Suppressor macrophage treated with lipopolysaccharide for 1 hour (primary cell): ENCODE results near the gene LRP8.
A peak's percentile ranks its signal among the peaks of the same experiment; 100 is the strongest.

Source experiments
- DNase-seq, 3 donors: peaks; one replicate each; pipeline ENCODE4 v3.0.0-alpha.2; 2020 to 2022

The LRP8 gene

GRCh38 chr1:53279296-53280200 is 48.3 kb downstream of the LRP8 start:
- DNase-seq = no peak

- DNase-seq = peak; percentile 54 to 73 (median 65)
These were observed 49.6 kb downstream of the LRP8 start for GRCh38 chr1:53278298-53278725.

GRCh38 chr1:53277326-53277725 is 50.5 kb downstream of the LRP8 start:
- no peak for DNase-seq

- no peak for DNase-seq
These were observed 51.0 kb downstream of the LRP8 start for GRCh38 chr1:53276902-53277281.

GRCh38 chr1:53276153-53276901 is 51.5 kb downstream of the LRP8 start:
- no peak for DNase-seq

GRCh38 chr1:53275566-53275965 is 52.3 kb downstream of the LRP8 start:
- no peak for DNase-seq

GRCh38 chr1:53274541-53275185 is 53.2 kb downstream of the LRP8 start:
- no peak for DNase-seq

GRCh38 chr1:53274026-53274425 is 53.8 kb downstream of the LRP8 start:
- no peak for DNase-seq

- DNase-seq = no peak
These were observed 54.3 kb downstream of the LRP8 start for GRCh38 chr1:53273526-53273925.

GRCh38 chr1:53272349-53272748 is 55.5 kb downstream of the LRP8 start:
- DNase-seq = no peak

GRCh38 chr1:53271446-53272090 is 56.3 kb downstream of the LRP8 start:
- DNase-seq = no peak

- no peak for DNase-seq
These were observed 57.0 kb downstream of the LRP8 start for GRCh38 chr1:53270873-53271272.

- peak in 2 of 3 donors; percentile 5 to 18 for DNase-seq
These were observed 57.8 kb downstream of the LRP8 start for GRCh38 chr1:53270107-53270506.

- DNase-seq = no peak
These were observed 60.1 kb downstream of the LRP8 start for GRCh38 chr1:53267761-53268160.

- DNase-seq = peak in 1 of 3 donors; percentile 3
These were observed 61.8 kb downstream of the LRP8 start for GRCh38 chr1:53266038-53266437.

GRCh38 chr1:53265581-53265980 is 62.3 kb downstream of the LRP8 start:
- no peak for DNase-seq

- DNase-seq = no peak
These were observed 63.8 kb downstream of the LRP8 start for GRCh38 chr1:53264048-53264447.

GRCh38 chr1:53262000-53262399 is 65.9 kb downstream of the LRP8 start:
- no peak for DNase-seq

GRCh38 chr1:53260631-53261247 is 67.1 kb downstream of the LRP8 start:
- DNase-seq = no peak

GRCh38 chr1:53259932-53260331 is 67.9 kb downstream of the LRP8 start:
- no peak for DNase-seq

- DNase-seq = no peak
These were observed 69.7 kb downstream of the LRP8 start for GRCh38 chr1:53258216-53258615.

GRCh38 chr1:53257454-53258081 is 70.3 kb downstream of the LRP8 start:
- DNase-seq = no peak
